ENCODE measurements around the gene TNC. TPM values are rescaled to one million over a fixed set of nuclear protein-coding genes. Genes with fewer than 3 reads are reported as not detected.

Gene TNC
- total and polyA plus RNA-seq, 2 donors (not counting 1 experiment from before 2014, with no cell fraction given): not detected

DNA sequence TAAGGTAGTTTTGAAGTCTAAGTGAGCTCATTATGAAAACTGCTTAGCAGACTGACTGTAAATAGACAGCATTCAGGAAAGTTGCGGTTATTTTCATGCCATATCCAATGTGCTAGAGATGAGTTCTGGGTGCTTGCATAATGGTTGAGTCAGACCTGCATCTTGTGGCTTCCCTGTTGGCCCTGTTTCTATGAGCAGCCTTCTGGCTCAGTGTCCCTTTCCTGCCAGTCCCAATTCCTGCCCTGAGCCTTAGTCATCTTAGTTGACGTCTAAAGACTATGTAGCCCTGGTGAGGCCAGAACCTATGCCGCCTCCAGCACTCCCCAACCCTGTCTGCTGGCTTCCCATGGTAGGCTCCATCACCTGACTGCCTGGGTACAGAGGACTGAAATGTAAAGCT lies 111.3 kb downstream of the TNC start:
- H3K4me2 ChIP-seq (replicated peaks; ENCODE audit: low read depth, low read length, poor library complexity, severe bottlenecking): no peak overlapping the region
- DNase-seq (no peak), ATAC-seq (ENCODE audit: low read depth) (no peak)
- H3K9ac ChIP-seq (ENCODE audit: low read length): no peak overlapping the region
- H3K4me3 Mint-ChIP-seq: no peak overlapping the region
- no peaks in the 10 kb centered on the region for H4K20me1 ChIP-seq (ENCODE audit: control insufficient read depth, insufficient read depth, low read length, poor library complexity, severe bottlenecking)
- no peaks in the 10 kb centered on the region for H3K79me2 ChIP-seq (ENCODE audit: control insufficient read depth, insufficient read depth, low read length)
- peaks cover 12% of the 10 kb centered on the region for H3K27me3 Mint-ChIP-seq
- no peak overlapping the region for H3K27ac Mint-ChIP-seq
- H3K4me1 Mint-ChIP-seq: no peaks in the 10 kb centered on the region
- TF ChIP-seq, protein P1, sequence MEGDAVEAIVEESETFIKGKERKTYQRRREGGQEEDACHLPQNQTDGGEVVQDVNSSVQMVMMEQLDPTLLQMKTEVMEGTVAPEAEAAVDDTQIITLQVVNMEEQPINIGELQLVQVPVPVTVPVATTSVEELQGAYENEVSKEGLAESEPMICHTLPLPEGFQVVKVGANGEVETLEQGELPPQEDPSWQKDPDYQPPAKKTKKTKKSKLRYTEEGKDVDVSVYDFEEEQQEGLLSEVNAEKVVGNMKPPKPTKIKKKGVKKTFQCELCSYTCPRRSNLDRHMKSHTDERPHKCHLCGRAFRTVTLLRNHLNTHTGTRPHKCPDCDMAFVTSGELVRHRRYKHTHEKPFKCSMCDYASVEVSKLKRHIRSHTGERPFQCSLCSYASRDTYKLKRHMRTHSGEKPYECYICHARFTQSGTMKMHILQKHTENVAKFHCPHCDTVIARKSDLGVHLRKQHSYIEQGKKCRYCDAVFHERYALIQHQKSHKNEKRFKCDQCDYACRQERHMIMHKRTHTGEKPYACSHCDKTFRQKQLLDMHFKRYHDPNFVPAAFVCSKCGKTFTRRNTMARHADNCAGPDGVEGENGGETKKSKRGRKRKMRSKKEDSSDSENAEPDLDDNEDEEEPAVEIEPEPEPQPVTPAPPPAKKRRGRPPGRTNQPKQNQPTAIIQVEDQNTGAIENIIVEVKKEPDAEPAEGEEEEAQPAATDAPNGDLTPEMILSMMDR (IDR thresholded peaks at IDR 0.05): no peak
- TF ChIP-seq EZH2 (IDR thresholded peaks at IDR 0.05; ENCODE audit: borderline replicate concordance, insufficient read depth, low read depth, low read length, poor library complexity, severe bottlenecking): no peak
- CTCF ChIA-PET: interaction anchor here (1.1 to 14.4 kb wide), 3 partner anchors 10 to 601 kb away, joined by 3 to 239 read pairs (median 4); no protein-coding TSS in a partner anchor
- H3K9me3 Mint-ChIP-seq (ENCODE audit: insufficient read depth): no peaks in the 10 kb centered on the region
- H2AFZ ChIP-seq (ENCODE audit: insufficient read depth, low read depth, low read length, poor library complexity, severe bottlenecking): no peak overlapping the region
- H3K4me3 ChIP-seq (ENCODE audit: control extremely low read depth in 1 of 5, extremely low read depth in 1 of 5, insufficient read depth in 1 of 5, low read depth in 2 of 5, low read length in 4 of 5): no peak overlapping the region
- H3K4me1 ChIP-seq (ENCODE audit: control insufficient read depth in 2 of 2, insufficient read depth in 2 of 2, low read length in 2 of 2): no peaks in the 10 kb centered on the region
- no peaks in the 10 kb centered on the region for H3K9me3 ChIP-seq (ENCODE audit: control extremely low read depth in 1 of 3, control insufficient read depth in 2 of 3, insufficient read depth in 1 of 3, low read length in 2 of 3)
- H3K36me3 ChIP-seq (replicated peaks in 1 of 2; ENCODE audit: control extremely low read depth in 1 of 2, control insufficient read depth in 1 of 2, extremely low read depth in 1 of 2, insufficient read depth in 2 of 2, low read length in 1 of 2): no peaks in the 10 kb centered on the region
- H3K27ac ChIP-seq (ENCODE audit: low read length in 2 of 2): no peak overlapping the region
- H3K27me3 ChIP-seq (replicated peaks in 1 of 4; ENCODE audit: control extremely low read depth in 1 of 4, control insufficient read depth in 3 of 4, insufficient read depth in 4 of 4, low read length in 3 of 4): no peaks in the 10 kb centered on the region
- intact Hi-C loops (cut with micrococcal nuclease): no loop called here
- WGBS (ENCODE audit: insufficient coverage): 90% methylated on average over 3 of the region's 3 CpGs
- POLR2A ChIA-PET: no interaction called here

DNA sequence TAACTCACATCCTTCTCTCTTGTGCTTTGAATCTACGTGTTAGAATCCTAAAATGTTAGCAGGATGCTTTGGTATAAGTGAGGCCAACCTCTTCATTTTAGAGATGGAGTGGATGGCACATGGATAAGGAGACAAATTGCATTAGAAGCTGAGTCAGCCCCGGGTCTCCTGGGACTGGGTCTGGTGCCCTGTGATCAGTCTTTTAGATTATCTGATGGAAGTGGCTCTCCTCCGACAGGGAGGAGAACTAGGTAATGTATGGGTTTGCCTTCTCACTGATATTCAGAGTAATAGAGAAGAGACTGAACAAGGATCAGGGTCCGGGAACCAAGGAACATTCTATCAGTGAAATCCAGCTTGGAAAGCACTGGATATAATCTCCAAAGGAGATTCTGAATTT lies 112.6 kb downstream of the TNC start:
- intact Hi-C loops (cut with micrococcal nuclease): no loop called here
- no peak overlapping the region for H3K27ac ChIP-seq (ENCODE audit: low read length in 2 of 2)
- H3K4me3 ChIP-seq (ENCODE audit: control extremely low read depth in 1 of 5, extremely low read depth in 1 of 5, insufficient read depth in 1 of 5, low read depth in 2 of 5, low read length in 4 of 5): no peak overlapping the region
- POLR2A ChIA-PET: no interaction called here
- H3K9me3 Mint-ChIP-seq (ENCODE audit: insufficient read depth): no peaks in the 10 kb centered on the region
- no peak overlapping the region for H3K27ac Mint-ChIP-seq
- H3K79me2 ChIP-seq (ENCODE audit: control insufficient read depth, insufficient read depth, low read length): no peaks in the 10 kb centered on the region
- H3K36me3 ChIP-seq (replicated peaks in 1 of 2; ENCODE audit: control extremely low read depth in 1 of 2, control insufficient read depth in 1 of 2, extremely low read depth in 1 of 2, insufficient read depth in 2 of 2, low read length in 1 of 2): no peaks in the 10 kb centered on the region
- WGBS (ENCODE audit: insufficient coverage): 76% methylated on average over 4 of the region's 4 CpGs
- peaks cover 18% of the 10 kb centered on the region for H3K27me3 Mint-ChIP-seq
- TF ChIP-seq, protein P1 (IDR thresholded peaks at IDR 0.05): no peak
- ATAC-seq (ENCODE audit: low read depth): no peak
- no peaks in the 10 kb centered on the region for H4K20me1 ChIP-seq (ENCODE audit: control insufficient read depth, insufficient read depth, low read length, poor library complexity, severe bottlenecking)
- H3K27me3 ChIP-seq (replicated peaks in 1 of 4; ENCODE audit: control extremely low read depth in 1 of 4, control insufficient read depth in 3 of 4, insufficient read depth in 4 of 4, low read length in 3 of 4): peaks cover 0 to under 1% (median 0%) of the 10 kb centered on the region in 4 experiments
- H2AFZ ChIP-seq (ENCODE audit: insufficient read depth, low read depth, low read length, poor library complexity, severe bottlenecking): no peak overlapping the region
- no peak overlapping the region for H3K4me2 ChIP-seq (replicated peaks; ENCODE audit: low read depth, low read length, poor library complexity, severe bottlenecking)
- DNase-seq: no peak
- H3K9ac ChIP-seq (ENCODE audit: low read length): no peak overlapping the region
- no peak overlapping the region for H3K4me3 Mint-ChIP-seq
- H3K4me1 Mint-ChIP-seq: no peaks in the 10 kb centered on the region
- no peaks in the 10 kb centered on the region for H3K4me1 ChIP-seq (ENCODE audit: control insufficient read depth in 2 of 2, insufficient read depth in 2 of 2, low read length in 2 of 2)
- CTCF ChIA-PET: interaction anchor here (1.1 to 14.4 kb wide), 4 partner anchors 10 to 324 kb away, joined by 3 to 239 read pairs (median 3); no protein-coding TSS in a partner anchor
- no peaks in the 10 kb centered on the region for H3K9me3 ChIP-seq (ENCODE audit: control extremely low read depth in 1 of 3, control insufficient read depth in 2 of 3, insufficient read depth in 1 of 3, low read length in 2 of 3)

Measured in B cell (primary cell).